Prostate gland (tissue), 2 donors: ENCODE results near the gene DNASE1. TPM values are rescaled to one million over a fixed set of nuclear protein-coding genes. Genes with fewer than 3 reads are reported as not detected.

Experiments
- DNase-seq: peaks from one replicate; pipeline ENCODE4 v3.0.0-alpha.2; 2019; ENCODE audit warnings: low spot score
- H3K27ac ChIP-seq, 2 donors: fragments of 200-600 bp; sonication (generic); 2 replicates each; pipeline ENCODE4 v1.5.1; 2017 to 2019
- H3K27me3 ChIP-seq: fragments of 200-600 bp; sonication (generic); replicated peaks from 2 replicates; pipeline ENCODE4 v1.5.1; 2019; ENCODE audit not compliant: insufficient read depth
- H3K36me3 ChIP-seq, 2 donors: fragments of 200-600 bp; sonication (generic); 1 replicate in 1 of 2; 2 replicates in 1 of 2; pipeline versions ENCODE4 v1.5.1 to v1.8.1; 2017 to 2019
- H3K4me1 ChIP-seq: fragments of 200-600 bp; sonication (generic); replicated peaks from 2 replicates; pipeline ENCODE4 v1.5.1; 2019
- H3K4me3 ChIP-seq, 2 donors: fragments of 200-600 bp; sonication (generic); 2 replicates each; pipeline ENCODE4 v1.5.1; 2017 to 2019
- H3K9me3 ChIP-seq: fragments of 200-600 bp; sonication (generic); 2 replicates; pipeline ENCODE4 v1.5.1; 2017
- POLR2A ChIP-seq: fragments of 450-650 bp; IDR thresholded peaks from one replicate; pipeline ENCODE4 v1.6.1; 2016; ENCODE audit warnings: antibody characterized with exemption, mild to moderate bottlenecking
- POLR2AphosphoS5 ChIP-seq: sonication (generic); formaldehyde crosslinking; IDR thresholded peaks from one replicate; pipeline ENCODE4 v1.6.1; 2017; ENCODE audit warnings: antibody characterized with exemption
- WGBS: methylation state at CpG from one replicate; pipeline ENCODE4 v1.1.5; 2018; 5-methylcytosine and 5-hydroxymethylcytosine counted together
- intact Hi-C: fragments of 100-400 bp; cut with DNase I; formaldehyde crosslinking; loops from one replicate; pipeline ENCODE4 v1.14.2; 2022
- total RNA-seq, 2 donors: library from RNA; depleted of rRNA; stranded (reverse); fragments of >200 nt; gene quantifications; one replicate each; pipeline ENCODE4 v1.1.0, GENCODE V29; 2016
- TF ChIP-seq, protein P1 (sequence below), 4 experiments: fragments of 200-600 bp in 2 of 4; fragments of 450-650 bp in 2 of 4; sonication (generic) in 2 of 4; IDR thresholded peaks; 1 replicate in 3 of 4; 2 replicates in 1 of 4; pipeline ENCODE4 v1.5.1; 2016 to 2019; ENCODE audit warnings: antibody characterized with exemption in 4 of 4, mild to moderate bottlenecking in 2 of 4, moderate library complexity in 2 of 4

DNASE1 gene
- total RNA-seq, 2 donors from 2014 or later: 41.9 to 50.6 TPM

DNA sequence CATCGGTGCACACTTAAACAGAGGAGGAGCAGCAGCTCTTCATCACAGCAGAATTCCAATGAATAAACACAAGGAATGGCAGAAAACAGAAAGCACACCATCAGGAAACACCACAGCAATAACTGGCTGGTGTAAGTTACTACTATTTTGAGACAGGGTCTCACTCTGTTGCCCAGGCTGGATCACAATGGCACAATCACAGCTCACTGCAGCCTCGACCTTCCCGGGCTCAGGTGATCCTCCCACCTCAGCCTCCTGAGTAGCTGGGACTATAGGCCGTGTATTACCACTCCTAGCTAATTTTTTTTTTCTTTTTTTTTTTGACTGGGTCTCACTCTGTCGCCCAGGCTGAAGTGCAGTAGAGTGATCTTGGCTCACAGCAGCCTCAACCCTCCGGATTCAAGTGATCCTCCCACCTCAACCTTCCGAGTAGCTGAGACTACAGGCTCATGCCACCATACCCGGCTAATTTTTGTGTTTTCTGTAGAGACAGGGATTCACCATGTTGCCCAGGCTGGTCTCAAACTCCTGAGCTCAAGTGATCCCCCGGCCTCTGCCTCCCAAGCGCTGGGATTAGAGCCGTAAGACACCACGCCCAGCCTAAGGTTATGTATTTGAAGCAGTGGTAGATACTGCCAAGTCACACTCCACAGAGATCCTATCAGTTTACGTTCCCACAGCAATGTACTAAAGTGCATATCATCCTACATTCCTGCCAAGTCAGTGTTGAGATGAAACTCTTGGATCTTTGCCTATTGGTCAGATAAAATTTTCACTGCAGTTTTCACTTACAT lies 42.1 kb downstream of the DNASE1 start:
- peak; percentile 69 for DNase-seq
- Histone ChIP-seq H3K36me3 (no peaks in the 10 kb centered on the region), H3K27me3 (no peaks in the 10 kb centered on the region), H3K4me3 (no peak overlapping the region), H3K4me1 (no peaks in the 10 kb centered on the region), H3K27ac (peak overlapping the region; percentile 10 to 45), H3K9me3 (no peaks in the 10 kb centered on the region)
- no peak for TF ChIP-seq POLR2A
- TF ChIP-seq POLR2AphosphoS5: peak; percentile 89
- intact Hi-C loops: loop anchor here (10.0 kb wide), 1 partner anchor 258 kb away; no protein-coding TSS in a partner anchor
- 59% methylated on average over 13 of the region's 13 CpGs for WGBS

DNA sequence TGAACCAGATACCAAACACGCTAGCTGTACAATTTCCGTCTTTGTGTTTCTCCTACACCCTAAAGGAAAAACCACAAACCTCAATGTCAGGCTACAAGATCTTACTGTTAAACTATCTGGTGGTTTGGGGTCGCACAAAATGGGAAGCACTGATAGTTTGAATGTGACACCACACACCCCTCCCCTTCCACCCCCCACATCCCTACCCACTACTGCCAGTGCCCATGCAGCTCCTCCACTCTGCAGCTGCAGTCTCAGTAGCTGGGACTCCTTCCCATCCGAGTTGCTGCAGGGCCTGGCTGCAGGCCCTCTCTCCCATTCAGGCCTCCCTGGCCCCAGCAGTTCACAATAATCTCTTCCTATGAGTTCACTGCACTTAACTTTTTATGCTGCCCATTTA lies 44.5 kb downstream of the DNASE1 start:
- WGBS: 78% methylated on average over 4 of the region's 4 CpGs
- intact Hi-C loops: loop anchor here (10.0 kb wide), 1 partner anchor 256 kb away; no protein-coding TSS in a partner anchor
- H3K4me1 ChIP-seq: no peaks in the 10 kb centered on the region
- H3K27ac ChIP-seq: no peak overlapping the region
- H3K27me3 ChIP-seq: no peaks in the 10 kb centered on the region
- no peak overlapping the region for H3K4me3 ChIP-seq
- DNase-seq: no peak
- H3K36me3 ChIP-seq: no peaks in the 10 kb centered on the region
- no peak for TF ChIP-seq POLR2AphosphoS5
- TF ChIP-seq, protein P1, sequence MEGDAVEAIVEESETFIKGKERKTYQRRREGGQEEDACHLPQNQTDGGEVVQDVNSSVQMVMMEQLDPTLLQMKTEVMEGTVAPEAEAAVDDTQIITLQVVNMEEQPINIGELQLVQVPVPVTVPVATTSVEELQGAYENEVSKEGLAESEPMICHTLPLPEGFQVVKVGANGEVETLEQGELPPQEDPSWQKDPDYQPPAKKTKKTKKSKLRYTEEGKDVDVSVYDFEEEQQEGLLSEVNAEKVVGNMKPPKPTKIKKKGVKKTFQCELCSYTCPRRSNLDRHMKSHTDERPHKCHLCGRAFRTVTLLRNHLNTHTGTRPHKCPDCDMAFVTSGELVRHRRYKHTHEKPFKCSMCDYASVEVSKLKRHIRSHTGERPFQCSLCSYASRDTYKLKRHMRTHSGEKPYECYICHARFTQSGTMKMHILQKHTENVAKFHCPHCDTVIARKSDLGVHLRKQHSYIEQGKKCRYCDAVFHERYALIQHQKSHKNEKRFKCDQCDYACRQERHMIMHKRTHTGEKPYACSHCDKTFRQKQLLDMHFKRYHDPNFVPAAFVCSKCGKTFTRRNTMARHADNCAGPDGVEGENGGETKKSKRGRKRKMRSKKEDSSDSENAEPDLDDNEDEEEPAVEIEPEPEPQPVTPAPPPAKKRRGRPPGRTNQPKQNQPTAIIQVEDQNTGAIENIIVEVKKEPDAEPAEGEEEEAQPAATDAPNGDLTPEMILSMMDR (IDR thresholded peaks at IDR 0.05): no peak
- TF ChIP-seq POLR2A: no peak
- H3K9me3 ChIP-seq: no peaks in the 10 kb centered on the region

DNA sequence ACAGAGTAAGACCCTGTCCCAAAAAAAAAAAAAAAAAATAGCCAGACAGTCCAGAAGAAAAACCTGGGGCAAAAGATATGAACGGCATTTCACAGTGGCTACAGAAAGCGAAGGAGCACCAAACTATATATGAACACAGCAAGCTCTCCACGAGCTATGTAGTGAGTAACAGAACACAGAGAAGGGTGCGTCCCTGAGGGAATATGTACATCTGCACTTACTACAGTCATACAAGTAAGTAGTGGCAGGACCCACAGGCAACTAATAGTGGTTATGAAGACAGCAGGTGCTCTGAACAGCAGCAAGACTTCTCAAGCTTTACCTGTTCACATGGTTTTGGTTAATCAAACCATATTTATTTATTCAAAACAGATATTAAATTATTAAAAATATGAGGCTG lies 47.0 kb downstream of the DNASE1 start:
- Histone ChIP-seq H3K27ac (no peak overlapping the region), H3K4me3 (no peak overlapping the region), H3K4me1 (no peaks in the 10 kb centered on the region), H3K36me3 (no peaks in the 10 kb centered on the region), H3K9me3 (no peaks in the 10 kb centered on the region), H3K27me3 (no peaks in the 10 kb centered on the region)
- intact Hi-C loops: no loop called here
- TF ChIP-seq, protein P1 (IDR thresholded peaks at IDR 0.05): no peak
- TF ChIP-seq POLR2AphosphoS5 (no peak), POLR2A (no peak)
- no peak for DNase-seq
- 93% methylated on average over 4 of the region's 4 CpGs for WGBS

DNA sequence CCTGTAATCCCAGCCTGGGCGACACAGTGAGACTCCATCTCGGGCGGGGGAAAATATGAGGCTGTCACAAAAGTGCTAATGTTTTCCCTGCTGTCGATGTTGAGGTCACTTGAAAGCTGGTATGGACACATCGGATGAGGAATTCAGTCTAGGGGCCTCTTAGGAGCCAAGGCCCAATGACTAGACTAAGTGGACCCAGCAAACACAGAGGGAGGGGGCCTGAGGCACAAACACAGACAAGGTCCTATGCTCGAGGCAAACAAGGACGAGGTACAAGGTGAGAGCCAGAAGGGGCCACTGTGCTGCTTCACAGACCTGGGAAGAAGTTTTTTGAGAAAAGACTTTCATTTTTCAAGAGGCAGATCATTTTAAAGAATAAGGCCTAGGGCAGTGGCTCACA lies 47.6 kb downstream of the DNASE1 start:
- TF ChIP-seq POLR2A (no peak), POLR2AphosphoS5 (no peak)
- TF ChIP-seq, protein P1 (IDR thresholded peaks at IDR 0.05): no peak
- 92% methylated on average over 7 of the region's 7 CpGs for WGBS
- H3K36me3 ChIP-seq: no peaks in the 10 kb centered on the region
- H3K27ac ChIP-seq: no peak overlapping the region
- H3K27me3 ChIP-seq: no peaks in the 10 kb centered on the region
- no peak for DNase-seq
- intact Hi-C loops: no loop called here
- H3K9me3 ChIP-seq: no peaks in the 10 kb centered on the region
- no peak overlapping the region for H3K4me3 ChIP-seq
- no peaks in the 10 kb centered on the region for H3K4me1 ChIP-seq

DNA sequence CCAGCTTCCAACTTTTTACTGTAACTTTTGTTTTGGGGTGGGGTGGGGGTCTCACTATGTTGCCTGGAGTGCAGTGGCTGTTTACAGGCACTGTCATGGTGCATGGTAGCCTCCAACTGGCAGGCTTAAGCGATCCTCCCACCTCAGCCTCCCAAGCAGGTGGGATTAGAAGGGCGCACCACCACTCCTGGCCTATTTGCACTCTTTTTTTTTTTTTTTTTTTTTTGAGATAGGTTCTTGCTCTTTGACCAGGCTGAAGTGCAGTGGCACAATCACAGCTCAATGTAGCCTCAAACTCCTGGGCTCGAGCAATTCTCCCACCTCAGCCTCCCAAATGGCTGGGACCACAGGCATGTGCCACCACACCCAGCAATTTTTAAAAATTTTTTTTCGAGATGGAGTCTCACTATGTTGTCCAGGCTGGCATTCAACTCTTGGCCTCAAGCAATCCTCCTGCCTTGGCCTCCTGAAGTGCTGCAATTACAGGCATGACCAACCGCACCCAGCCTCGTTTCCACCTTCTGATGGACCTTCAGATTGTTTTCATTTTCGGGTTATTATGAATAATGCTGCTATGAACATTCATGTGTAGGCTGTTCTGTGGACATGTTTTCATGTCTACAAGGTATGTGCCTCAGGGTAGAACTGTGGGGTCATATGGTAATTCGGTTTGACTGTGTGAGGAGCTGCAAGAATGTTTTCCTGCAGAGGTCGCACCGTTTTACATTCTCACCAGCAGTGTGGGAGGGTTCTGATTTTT lies 51.9 kb downstream of the DNASE1 start:
- no peak overlapping the region for H3K4me3 ChIP-seq
- H3K27ac ChIP-seq: no peak overlapping the region
- H3K9me3 ChIP-seq: no peaks in the 10 kb centered on the region
- H3K36me3 ChIP-seq: no peaks in the 10 kb centered on the region
- no peaks in the 10 kb centered on the region for H3K4me1 ChIP-seq
- TF ChIP-seq POLR2A: no peak
- no peak for TF ChIP-seq POLR2AphosphoS5
- TF ChIP-seq, protein P1 (IDR thresholded peaks at IDR 0.05): no peak
- intact Hi-C loops: no loop called here
- 95% methylated on average over 10 of the region's 10 CpGs for WGBS
- no peak for DNase-seq
- no peaks in the 10 kb centered on the region for H3K27me3 ChIP-seq
